GM19397 (cell line): ENCODE measurements around the gene OSBP2.

Experiments
- ATAC-seq: cut with Tn5 transposase; IDR thresholded peaks from one replicate; pipeline ENCODE4 v1.9.1; 2021; ENCODE audit warnings: mild to moderate bottlenecking, moderate library complexity; ENCODE audit not compliant: unreplicated experiment

Gene OSBP2

GRCh38 chr22:30830907-30831306 is 136.2 kb downstream of the OSBP2 start:
- no peak for ATAC-seq

DNA sequence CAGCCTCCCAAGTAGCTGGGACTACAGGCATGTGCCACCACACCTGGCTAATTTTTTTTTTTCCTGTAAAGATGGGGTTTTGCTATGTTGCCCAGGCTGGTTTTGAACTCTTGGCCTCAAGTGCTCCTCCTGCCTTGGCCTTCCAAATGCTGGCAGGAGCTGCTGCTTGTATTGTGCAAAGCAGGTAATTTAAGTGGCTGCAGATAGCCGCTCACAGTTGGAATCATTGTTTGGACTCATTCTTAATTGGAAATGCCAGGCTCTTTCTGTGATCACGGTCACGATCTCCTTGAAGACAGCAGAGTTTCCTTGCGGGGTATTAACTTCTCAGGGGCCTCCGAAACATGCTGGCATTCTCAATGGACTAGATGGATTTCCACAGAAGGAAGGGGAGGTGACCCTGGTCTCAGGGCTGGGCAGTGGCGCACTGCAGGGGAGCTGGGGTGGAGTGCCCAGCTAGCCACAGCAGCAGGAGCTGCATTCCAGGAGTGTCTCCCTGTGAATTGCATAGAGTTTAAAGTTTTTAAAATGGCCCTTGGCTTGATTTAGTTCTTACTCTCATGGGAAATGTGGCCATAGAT is 137.8 kb downstream of the OSBP2 start:
- ATAC-seq: no peak

- ATAC-seq: no peak
Measured at GRCh38 chr22:30833322-30833721, 138.6 kb downstream of the OSBP2 start.

DNA sequence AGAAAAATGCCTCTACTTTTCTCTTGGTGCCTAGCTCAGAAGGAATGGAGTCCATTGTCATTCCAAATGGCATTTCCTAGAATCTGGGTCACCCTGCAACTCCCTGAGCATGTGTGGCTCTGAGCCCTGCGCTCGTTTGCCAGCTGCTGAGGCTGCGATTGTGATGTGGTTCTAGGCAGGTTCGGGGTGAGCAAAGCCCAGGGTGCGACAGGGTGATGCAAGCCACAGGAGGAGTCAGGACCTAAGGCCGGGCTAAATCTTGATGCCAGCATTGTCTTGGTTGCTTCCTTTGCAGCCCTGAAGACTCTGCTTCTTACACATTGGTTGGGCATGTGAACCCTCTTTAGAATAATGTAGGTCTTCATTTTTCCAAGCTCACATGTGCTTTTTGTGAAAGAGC is 142.9 kb downstream of the OSBP2 start:
- no peak for ATAC-seq

DNA sequence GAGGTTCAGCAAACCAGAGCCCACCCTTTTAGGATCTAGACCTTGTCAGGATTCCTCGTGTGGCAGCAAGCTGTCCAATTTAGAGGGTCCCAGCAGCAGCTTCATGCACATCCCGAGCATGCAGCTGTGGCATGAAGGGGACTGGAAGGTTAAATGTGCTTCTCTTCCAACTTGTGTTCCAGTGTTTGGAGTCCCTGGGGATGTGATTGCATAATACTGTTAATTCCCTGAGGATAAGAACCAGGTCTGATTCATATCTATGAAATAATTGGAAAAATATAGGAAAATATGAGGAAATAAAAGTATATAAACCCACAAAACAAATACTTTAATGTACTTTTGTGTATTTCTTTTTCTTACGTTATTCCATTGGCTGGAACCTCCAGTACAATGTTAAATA is 143.4 kb downstream of the OSBP2 start:
- no peak for ATAC-seq

GRCh38 chr22:30841273-30841672 is 146.6 kb downstream of the OSBP2 start:
- no peak for ATAC-seq

- ATAC-seq: no peak
Measured at GRCh38 chr22:30843245-30843644, 148.6 kb downstream of the OSBP2 start.

DNA sequence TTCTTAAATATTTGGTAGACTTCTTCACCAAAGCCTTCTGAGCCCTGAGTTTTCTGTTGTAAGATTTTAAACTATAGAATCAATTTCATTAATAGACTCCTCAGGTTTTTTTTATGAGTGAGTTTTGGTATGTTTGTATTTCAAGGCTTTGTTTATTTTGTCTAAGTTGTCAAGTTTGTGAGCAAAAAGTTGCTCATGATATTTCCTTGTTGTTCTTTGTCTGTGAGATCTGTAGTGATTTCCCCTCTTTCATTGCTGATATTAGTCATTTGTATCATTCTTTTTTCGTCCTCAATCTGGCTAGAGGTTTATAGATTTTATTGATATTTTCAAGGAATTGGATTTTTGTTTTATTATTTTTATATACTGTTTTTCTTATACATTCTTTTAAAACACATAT is 152.9 kb downstream of the OSBP2 start:
- no peak for ATAC-seq

GRCh38 chr22:30855266-30855665 is 160.6 kb downstream of the OSBP2 start:
- no peak for ATAC-seq

DNA sequence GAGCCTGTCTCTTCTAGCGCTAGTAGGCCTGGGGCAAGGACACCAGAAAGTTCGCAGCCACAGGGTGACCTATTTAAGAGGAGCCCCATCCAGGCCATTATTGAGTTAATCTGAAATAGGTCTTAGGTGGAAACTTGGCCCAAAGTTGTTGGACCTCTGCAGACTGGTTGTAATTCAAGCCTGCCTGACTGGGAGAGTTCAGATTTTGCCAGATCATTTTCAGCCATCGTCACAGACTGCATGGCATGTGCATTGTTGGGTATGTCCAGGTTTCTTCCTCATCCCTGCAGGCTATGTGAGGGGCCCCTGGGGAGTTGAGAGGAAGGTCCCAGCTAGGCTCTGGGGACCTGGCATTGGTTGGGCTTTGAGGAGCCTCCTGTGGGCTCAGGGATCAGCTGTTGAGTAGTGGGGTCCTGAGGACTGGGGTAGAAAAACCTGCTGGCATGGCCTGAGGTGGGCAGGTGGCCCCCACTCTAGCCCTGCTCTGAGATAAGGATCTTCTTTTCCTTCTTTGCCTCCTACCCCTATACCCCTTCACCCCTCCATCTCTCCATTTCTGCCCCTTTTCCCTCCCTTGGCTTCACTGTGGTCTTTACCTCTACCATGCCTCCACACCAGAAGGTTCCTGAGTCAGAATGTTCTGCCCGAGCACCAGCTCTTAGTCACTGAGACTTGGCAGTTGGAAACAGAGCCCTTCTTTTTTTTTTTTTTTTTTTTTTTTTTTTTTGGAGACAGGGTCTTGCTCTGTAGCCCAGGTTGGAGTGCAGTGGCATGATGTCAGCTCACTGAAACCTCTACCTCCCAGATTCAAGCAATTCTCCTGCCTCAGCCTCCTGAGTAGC is 161.2 kb downstream of the OSBP2 start:
- no peak for ATAC-seq

- no peak for ATAC-seq
Measured at GRCh38 chr22:30856741-30857502, 162.2 kb downstream of the OSBP2 start.

- no peak for ATAC-seq
Measured at GRCh38 chr22:30857791-30858190, 163.1 kb downstream of the OSBP2 start.

DNA sequence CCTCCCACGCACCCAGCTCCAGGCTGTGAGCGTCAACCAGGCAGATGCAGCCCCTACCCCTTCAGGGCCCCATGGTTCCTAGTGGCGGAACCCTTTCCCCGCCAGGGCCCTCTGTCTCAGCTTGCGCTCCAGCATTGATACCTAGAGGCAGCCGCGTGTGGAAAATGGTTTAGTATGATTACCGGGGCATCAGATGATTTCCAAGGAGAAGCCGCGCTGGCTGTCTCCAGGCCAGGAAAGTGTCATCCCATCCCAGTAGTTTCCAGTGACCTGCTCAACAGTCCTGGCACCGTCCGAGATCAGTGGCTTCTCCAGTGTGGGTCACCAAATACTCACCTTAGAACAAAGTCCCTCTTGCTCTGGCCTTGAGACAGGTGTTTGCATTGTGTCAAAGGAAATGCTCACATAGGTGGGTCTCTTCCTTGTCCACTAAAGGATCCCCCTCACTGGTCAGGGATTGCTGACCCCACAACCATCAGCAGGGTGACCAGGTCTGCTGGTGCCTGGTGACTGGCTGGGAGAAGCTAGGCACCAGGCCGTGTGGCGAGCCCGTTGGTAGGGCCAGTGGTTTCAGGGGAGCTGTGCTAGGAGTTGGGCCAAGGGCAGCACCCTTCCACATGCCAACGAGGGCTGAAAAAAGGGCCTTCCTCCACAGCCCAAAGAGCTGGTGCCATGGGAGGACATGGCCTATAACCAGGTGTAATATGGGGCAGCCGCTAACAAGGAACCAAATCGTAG is 164.5 kb downstream of the OSBP2 start:
- no peak for ATAC-seq

- ATAC-seq: no peak
Measured at GRCh38 chr22:30859714-30860095, 165.0 kb downstream of the OSBP2 start.

- no peak for ATAC-seq
Measured at GRCh38 chr22:30860176-30861105, 165.8 kb downstream of the OSBP2 start.

DNA sequence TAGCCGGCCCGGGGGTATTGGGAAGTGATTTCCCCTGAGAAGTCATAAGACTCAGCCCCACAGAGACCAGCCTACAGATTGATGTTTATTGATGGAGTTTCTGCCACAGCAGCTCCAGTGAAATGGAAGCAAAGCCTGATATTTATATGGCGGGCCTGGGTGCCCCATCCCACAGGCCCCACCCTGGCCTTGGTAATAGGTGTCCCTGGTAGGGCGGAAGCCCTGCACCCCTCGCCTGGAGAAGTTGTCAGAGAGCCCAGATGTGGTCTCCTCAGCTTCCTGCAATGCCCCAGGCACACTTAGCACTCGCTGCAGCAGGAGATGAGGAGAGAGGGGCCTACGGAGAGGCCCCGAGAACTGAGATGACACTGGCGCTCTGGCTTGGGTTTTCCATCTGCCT is 166.5 kb downstream of the OSBP2 start:
- no peak for ATAC-seq

DNA sequence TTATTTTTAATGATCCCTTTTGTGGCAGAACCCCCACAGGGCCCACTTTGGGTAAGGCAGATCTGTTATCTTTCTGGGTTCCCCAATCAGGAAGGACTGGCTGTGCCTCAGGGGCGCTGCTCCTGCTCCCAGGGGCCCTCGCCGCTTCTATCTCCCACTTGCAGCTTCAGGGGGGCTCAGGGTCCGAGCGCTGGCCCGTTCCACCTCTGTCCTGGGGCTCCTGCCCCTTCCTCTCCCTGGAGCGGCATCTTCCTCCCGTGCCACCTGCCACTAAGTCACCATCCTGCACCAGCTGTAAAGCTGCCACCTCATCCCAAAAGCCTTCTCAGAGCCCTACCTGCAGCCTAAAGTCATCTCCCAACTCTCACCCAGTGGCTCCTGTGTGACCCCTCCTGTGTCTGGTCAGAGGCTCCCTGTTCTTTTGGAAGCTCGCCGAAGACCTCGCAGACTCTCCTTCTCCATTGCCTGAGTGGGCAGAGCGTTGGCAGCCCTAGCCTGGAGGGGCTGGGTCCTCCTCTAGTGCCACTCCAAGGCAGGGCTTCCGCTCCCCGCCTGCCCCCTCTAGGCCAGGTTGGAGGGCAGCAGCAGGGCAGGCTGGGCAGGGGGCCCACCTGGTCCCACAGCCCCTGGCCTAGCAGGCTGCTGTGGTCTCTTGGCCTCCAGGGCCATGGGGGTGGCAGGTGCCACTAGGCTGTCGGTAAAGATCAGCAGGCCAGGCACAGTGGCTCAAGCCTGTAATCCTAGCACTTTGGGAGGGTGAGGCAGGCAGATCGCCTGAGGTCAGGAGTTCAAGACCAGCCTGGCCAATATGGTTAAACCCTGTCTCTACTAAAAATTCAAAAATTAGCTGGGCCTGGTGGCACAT is 167.2 kb downstream of the OSBP2 start:
- ATAC-seq: no peak

GRCh38 chr22:30863081-30863833 is 168.6 kb downstream of the OSBP2 start:
- ATAC-seq: no peak
